ENCODE results near the gene TLCD4. TPM values are rescaled to one million over a fixed set of nuclear protein-coding genes. Genes with fewer than 3 reads are reported as not detected.

The TLCD4 gene
- total RNA-seq, 1 experiment from 2014 or later: 1.8 TPM

DNA sequence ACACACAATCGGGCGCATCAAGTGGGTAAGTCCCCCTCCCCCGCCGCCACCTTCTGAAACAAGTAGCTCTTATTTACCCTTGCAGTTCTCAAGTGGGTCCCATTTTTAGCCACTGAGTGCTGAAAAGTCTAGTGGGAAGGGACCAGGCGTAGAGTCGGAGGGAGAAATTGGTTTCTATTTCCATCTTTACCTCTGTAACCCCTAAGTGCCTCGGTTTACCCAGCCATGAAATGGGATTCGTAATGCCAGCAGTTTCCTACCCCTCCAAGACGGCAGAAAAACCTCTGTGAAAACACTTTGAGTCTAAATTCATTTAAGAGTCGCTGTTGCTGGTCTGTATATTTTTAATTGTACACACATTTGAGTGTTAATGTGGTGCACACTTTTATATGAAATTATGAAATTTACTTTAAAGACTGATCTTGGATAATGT, 928 bp downstream of the TLCD4 start:
- H3K4me1 Mint-ChIP-seq: peaks cover 21 to 24% of the 10 kb centered on the region in 2 experiments
- no peak overlapping the region for H4K8ac ChIP-seq (replicated peaks; ENCODE audit: insufficient read length, low read depth, low read length)
- no peaks in the 10 kb centered on the region for H3K9me3 ChIP-seq (ENCODE audit: control insufficient read depth, low read depth, low read length)
- no peak overlapping the region for H2BK120ac ChIP-seq (ENCODE audit: low read depth, low read length, poor library complexity, severe bottlenecking)
- H2AFZ ChIP-seq (ENCODE audit: low read length): no peak overlapping the region
- H3K27me3 Mint-ChIP-seq (ENCODE audit: low read depth): peaks cover 15% of the 10 kb centered on the region
- H3K14ac ChIP-seq (ENCODE audit: insufficient read depth, low read length): 0 out of 2 replicates have a peak overlapping the region, but pooled peaks have one; percentile 28
- H4K5ac ChIP-seq (ENCODE audit: insufficient read length, low read depth, low read length): no peak overlapping the region
- no peak overlapping the region for H3K56ac ChIP-seq (ENCODE audit: insufficient read length, low read depth, low read length)
- no peaks in the 10 kb centered on the region; the same call in 1 of the 2 replicates for H3K27me3 ChIP-seq (ENCODE audit: insufficient read depth, low read length)
- H2BK15ac ChIP-seq (ENCODE audit: low read depth, low read length): no peak overlapping the region
- H3K4me3 Mint-ChIP-seq: peak overlapping the region; percentile 80 to 89
- no peak overlapping the region for H3K4ac ChIP-seq (ENCODE audit: low read depth, low read length)
- H3K9me3 Mint-ChIP-seq: no peaks in the 10 kb centered on the region
- no peak overlapping the region for H4K91ac ChIP-seq (ENCODE audit: insufficient read length, low read depth, low read length)
- peaks cover 8% of the 10 kb centered on the region for H3K23me2 ChIP-seq (ENCODE audit: insufficient read length, low read depth, low read length, poor library complexity, severe bottlenecking)
- H3K79me2 ChIP-seq (ENCODE audit: insufficient read depth, low read length): no peaks in the 10 kb centered on the region
- H2BK12ac ChIP-seq (ENCODE audit: insufficient read length, low read depth, low read length): no peak overlapping the region
- H3K23ac ChIP-seq (ENCODE audit: insufficient read length, low read depth, low read length): no peak overlapping the region
- DNase-seq: no peak
- no peak overlapping the region for H2AK5ac ChIP-seq (ENCODE audit: insufficient read length, low read length)
- no peak overlapping the region for H3T11ph ChIP-seq (ENCODE audit: low read length)
- H3K79me1 ChIP-seq (ENCODE audit: insufficient read depth, low read depth, low read length, poor library complexity, severe bottlenecking): no peaks in the 10 kb centered on the region
- H2BK5ac ChIP-seq (ENCODE audit: insufficient read length, low read length): no peak overlapping the region
- TF ChIP-seq, protein P1, sequence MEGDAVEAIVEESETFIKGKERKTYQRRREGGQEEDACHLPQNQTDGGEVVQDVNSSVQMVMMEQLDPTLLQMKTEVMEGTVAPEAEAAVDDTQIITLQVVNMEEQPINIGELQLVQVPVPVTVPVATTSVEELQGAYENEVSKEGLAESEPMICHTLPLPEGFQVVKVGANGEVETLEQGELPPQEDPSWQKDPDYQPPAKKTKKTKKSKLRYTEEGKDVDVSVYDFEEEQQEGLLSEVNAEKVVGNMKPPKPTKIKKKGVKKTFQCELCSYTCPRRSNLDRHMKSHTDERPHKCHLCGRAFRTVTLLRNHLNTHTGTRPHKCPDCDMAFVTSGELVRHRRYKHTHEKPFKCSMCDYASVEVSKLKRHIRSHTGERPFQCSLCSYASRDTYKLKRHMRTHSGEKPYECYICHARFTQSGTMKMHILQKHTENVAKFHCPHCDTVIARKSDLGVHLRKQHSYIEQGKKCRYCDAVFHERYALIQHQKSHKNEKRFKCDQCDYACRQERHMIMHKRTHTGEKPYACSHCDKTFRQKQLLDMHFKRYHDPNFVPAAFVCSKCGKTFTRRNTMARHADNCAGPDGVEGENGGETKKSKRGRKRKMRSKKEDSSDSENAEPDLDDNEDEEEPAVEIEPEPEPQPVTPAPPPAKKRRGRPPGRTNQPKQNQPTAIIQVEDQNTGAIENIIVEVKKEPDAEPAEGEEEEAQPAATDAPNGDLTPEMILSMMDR (conservative IDR thresholded peaks at IDR 0.05): no peak
- H3K36me3 Mint-ChIP-seq (ENCODE audit: insufficient read depth in 1 of 3, low read depth in 3 of 3): no peaks in the 10 kb centered on the region
- H3K27ac Mint-ChIP-seq: no peak overlapping the region
- H2BK20ac ChIP-seq (ENCODE audit: low read depth, low read length, poor library complexity, severe bottlenecking): no peak overlapping the region
- H3K18ac ChIP-seq (ENCODE audit: insufficient read length, low read depth, low read length): no peak overlapping the region
- H3K27ac ChIP-seq (ENCODE audit: insufficient read length, low read depth, low read length): no peak overlapping the region
- peak overlapping the region; percentile 87 for H3K4me2 ChIP-seq (ENCODE audit: insufficient read depth, insufficient read length, low read length)
- no peaks in the 10 kb centered on the region for H3K4me1 ChIP-seq (ENCODE audit: insufficient read depth, low read length)
- H3K9ac ChIP-seq (ENCODE audit: extremely low read depth, insufficient read length, low read length): peak overlapping the region; percentile 75
- H4K20me1 ChIP-seq (ENCODE audit: control insufficient read depth, insufficient read depth, insufficient read length): no peaks in the 10 kb centered on the region
- WGBS (ENCODE audit: extremely low coverage, insufficient read length, low lambda C conversion rate): no CpG with 5 or more reads among the region's 10 CpGs

All from H9 (cell line).